GM12878 (cell line): ENCODE results near the gene ZNF610.

Source experiments
- BMI1 ChIP-seq: fragments of 450-650 bp; IDR thresholded peaks from 2 replicates; pipeline ENCODE4 v1.6.1; 2016; ENCODE audit warnings: mild to moderate bottlenecking, moderate library complexity, borderline replicate concordance
- CREM ChIP-seq: IDR thresholded peaks from 2 replicates; pipeline ENCODE4 v1.6.1; 2014; ENCODE audit warnings: antibody characterized with exemption, low read depth
- EGR1 ChIP-seq, 2 experiments: IDR thresholded peaks; 1 replicate in 1 of 2; 2 replicates in 1 of 2; pipeline ENCODE4 v1.6.1; 2011 to 2012; ENCODE audit warnings: low read depth in 2 of 2, low read length in 2 of 2, borderline replicate concordance in 1 of 2, mild to moderate bottlenecking in 1 of 2, moderate library complexity in 1 of 2
- LARP7 ChIP-seq: fragments of 450-650 bp; IDR thresholded peaks from 2 replicates; pipeline ENCODE4 v1.6.1; 2017; ENCODE audit warnings: mild to moderate bottlenecking
- MXI1 ChIP-seq: fragments of 150-350 bp; IDR thresholded peaks from 2 replicates; pipeline ENCODE4 v1.6.1; 2011; ENCODE audit warnings: low read depth, mild to moderate bottlenecking, inconsistent platforms, low read length, improper control_type of control experiment
- NFXL1 ChIP-seq: fragments of 450-650 bp; IDR thresholded peaks from 2 replicates; pipeline ENCODE4 v1.6.1; 2017; ENCODE audit warnings: antibody characterized with exemption, mild to moderate bottlenecking, borderline replicate concordance
- PML ChIP-seq: IDR thresholded peaks from 2 replicates; pipeline ENCODE4 v1.6.1; 2012; ENCODE audit warnings: low read length, inconsistent platforms
- POLR2A ChIP-seq: IDR thresholded peaks from 2 replicates; pipeline ENCODE4 v1.6.1; 2011; ENCODE audit warnings: low read depth, mild to moderate bottlenecking, low read length
- RB1 ChIP-seq: fragments of 450-650 bp; formaldehyde crosslinking; IDR thresholded peaks from 2 replicates; pipeline ENCODE4 v1.6.1; 2017; ENCODE audit warnings: mild to moderate bottlenecking, borderline replicate concordance
- RFX5 ChIP-seq: IDR thresholded peaks from 2 replicates; pipeline ENCODE4 v1.6.1; 2011; ENCODE audit warnings: low read depth, low read length, improper control_type of control experiment
- SIN3A ChIP-seq: IDR thresholded peaks from 2 replicates; pipeline ENCODE4 v1.6.1; 2012; ENCODE audit warnings: low read depth, low read length, improper control_type of control experiment
- STAT1 ChIP-seq: fragments of 450-650 bp; conservative IDR thresholded peaks from 2 replicates; pipeline ENCODE4 v1.6.1; 2014; ENCODE audit warnings: antibody characterized with exemption, mild to moderate bottlenecking
- TF ChIP-seq, protein P1 (sequence below), 3 experiments: IDR thresholded peaks in 2 of 3; conservative IDR thresholded peaks in 1 of 3; 2 replicates each; pipeline ENCODE4 v1.5.1; 2011; ENCODE audit warnings: low read depth in 3 of 3, low read length in 3 of 3, mild to moderate bottlenecking in 3 of 3, control low read depth in 2 of 3, moderate library complexity in 2 of 3, inconsistent platforms in 1 of 3, mixed read lengths in 1 of 3; ENCODE audit not compliant: control insufficient read depth in 2 of 3, insufficient read depth in 1 of 3; ENCODE audit errors: extremely low read depth in 1 of 3

DNA sequence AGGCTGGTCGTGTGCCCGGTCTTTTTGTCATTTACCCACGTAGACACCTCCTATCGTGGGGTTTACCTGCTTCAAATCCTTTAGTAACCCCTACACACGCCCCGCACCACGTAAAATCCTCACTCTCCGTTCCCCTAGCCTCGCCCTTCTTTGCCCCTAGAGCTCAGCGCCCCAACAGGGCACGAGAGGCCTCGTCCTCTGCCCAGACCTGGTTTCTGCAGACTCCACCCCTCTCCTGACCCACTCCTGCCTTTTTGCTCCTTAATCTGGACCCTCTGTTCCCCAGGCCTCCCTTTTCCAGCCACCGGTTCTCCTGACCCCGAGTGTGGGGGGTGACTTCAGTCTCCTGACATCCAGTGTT lies 62.0 kb downstream of the ZNF610 start:
- TF ChIP-seq NFXL1 (no peak), EGR1 (IDR thresholded peaks at IDR 0.05; ENCODE audit: borderline replicate concordance in 1 of 2, low read depth in 2 of 2, low read length in 2 of 2) (no peak), SIN3A (no peak), BMI1 (no peak), STAT1 (no peak), PML (no peak), RB1 (no peak), CREM (no peak; the same call in 1 of the 2 replicates), MXI1 (no peak), RFX5 (no peak), POLR2A (no peak), LARP7 (no peak)
- TF ChIP-seq, protein P1, sequence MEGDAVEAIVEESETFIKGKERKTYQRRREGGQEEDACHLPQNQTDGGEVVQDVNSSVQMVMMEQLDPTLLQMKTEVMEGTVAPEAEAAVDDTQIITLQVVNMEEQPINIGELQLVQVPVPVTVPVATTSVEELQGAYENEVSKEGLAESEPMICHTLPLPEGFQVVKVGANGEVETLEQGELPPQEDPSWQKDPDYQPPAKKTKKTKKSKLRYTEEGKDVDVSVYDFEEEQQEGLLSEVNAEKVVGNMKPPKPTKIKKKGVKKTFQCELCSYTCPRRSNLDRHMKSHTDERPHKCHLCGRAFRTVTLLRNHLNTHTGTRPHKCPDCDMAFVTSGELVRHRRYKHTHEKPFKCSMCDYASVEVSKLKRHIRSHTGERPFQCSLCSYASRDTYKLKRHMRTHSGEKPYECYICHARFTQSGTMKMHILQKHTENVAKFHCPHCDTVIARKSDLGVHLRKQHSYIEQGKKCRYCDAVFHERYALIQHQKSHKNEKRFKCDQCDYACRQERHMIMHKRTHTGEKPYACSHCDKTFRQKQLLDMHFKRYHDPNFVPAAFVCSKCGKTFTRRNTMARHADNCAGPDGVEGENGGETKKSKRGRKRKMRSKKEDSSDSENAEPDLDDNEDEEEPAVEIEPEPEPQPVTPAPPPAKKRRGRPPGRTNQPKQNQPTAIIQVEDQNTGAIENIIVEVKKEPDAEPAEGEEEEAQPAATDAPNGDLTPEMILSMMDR (IDR thresholded peaks at IDR 0.05 in 2 of 3, conservative IDR thresholded peaks at IDR 0.05 in 1 of 3; ENCODE audit: control insufficient read depth in 2 of 3, extremely low read depth in 1 of 3, insufficient read depth in 1 of 3, low read depth in 3 of 3, low read length in 3 of 3) = no peak
